Liver (tissue), 9 donors: ENCODE data around the gene PANX1. TPM values are rescaled to one million over a fixed set of nuclear protein-coding genes. Genes with fewer than 3 reads are reported as not detected.

Experiments
- DNase-seq: peaks from one replicate; pipeline ENCODE4 v3.0.0-alpha.2; 2017; ENCODE audit warnings: low spot score
- H3K27ac ChIP-seq, 2 donors: one replicate each; pipeline ENCODE4 v1.7.0; 2013; ENCODE audit warnings: inconsistent platforms in 2 of 2, low read length in 2 of 2, control low read depth in 1 of 2, low read depth in 1 of 2, mild to moderate bottlenecking in 1 of 2
- H3K27me3 ChIP-seq, 4 donors: one replicate each; pipeline versions ENCODE4 v1.6.1 to v1.7.0; 2013; ENCODE audit warnings: low read length in 3 of 4, inconsistent platforms in 1 of 4, mild to moderate bottlenecking in 1 of 4, moderate library complexity in 1 of 4; ENCODE audit not compliant: control insufficient read depth in 4 of 4, insufficient read depth in 4 of 4
- H3K36me3 ChIP-seq, 4 donors: one replicate each; pipeline versions ENCODE4 v1.6.1 to v1.7.0; 2013; ENCODE audit warnings: low read length in 3 of 4, mild to moderate bottlenecking in 3 of 4, low read depth in 1 of 4, moderate library complexity in 1 of 4; ENCODE audit not compliant: control insufficient read depth in 4 of 4, insufficient read depth in 3 of 4
- H3K4me1 ChIP-seq, 4 donors: one replicate each; pipeline versions ENCODE4 v1.6.1 to v1.7.0; 2013; ENCODE audit warnings: low read length in 3 of 4, mild to moderate bottlenecking in 3 of 4, moderate library complexity in 1 of 4; ENCODE audit not compliant: control insufficient read depth in 4 of 4, insufficient read depth in 4 of 4
- H3K4me3 ChIP-seq, 3 donors: one replicate each; pipeline versions ENCODE4 v1.6.1 to v1.7.0; 2013; ENCODE audit warnings: low read length in 3 of 3, control low read depth in 1 of 3, low read depth in 1 of 3, mild to moderate bottlenecking in 1 of 3
- H3K9ac ChIP-seq, 2 donors: one replicate each; pipeline ENCODE4 v1.7.0; 2013; ENCODE audit warnings: low read length in 2 of 2, mild to moderate bottlenecking in 2 of 2, moderate library complexity in 2 of 2, control low read depth in 1 of 2, low read depth in 1 of 2
- H3K9me3 ChIP-seq, 4 donors: one replicate each; pipeline versions ENCODE4 v1.6.1 to v1.7.0; 2013; ENCODE audit warnings: low read length in 3 of 4; ENCODE audit not compliant: control insufficient read depth in 4 of 4
- EGR1 ChIP-seq, 2 donors: IDR thresholded peaks; 2 replicates each; pipeline ENCODE4 v1.6.1; 2016 to 2018; ENCODE audit warnings: antibody characterized with exemption in 2 of 2, low read depth in 2 of 2
- JUND ChIP-seq, 2 donors: IDR thresholded peaks; 2 replicates each; pipeline ENCODE4 v1.6.1; 2016; ENCODE audit warnings: antibody characterized with exemption in 2 of 2
- WGBS: extraction: QIAGEN DNeasy Blood & Tissue Kit; methylation state at CpG from one replicate; pipeline ENCODE4 v1.1.7; 2013; 5-methylcytosine and 5-hydroxymethylcytosine counted together
- polyA plus RNA-seq, 2 donors: library from polyadenylated mRNA; stranded (reverse) in 1 of 2; unstranded in 1 of 2; fragments of 200-250 nt in 1 of 2; fragments of >200 nt in 1 of 2; fragmentation: Nextera tagmentation in 1 of 2; extraction: Ambion mirVana in 1 of 2; gene quantifications; one replicate each; pipeline versions ENCODE4 v1.2.1 to v1.2.3, GENCODE V29; 2013 to 2015
- total RNA-seq, 2 donors: library from RNA; depleted of rRNA; stranded (reverse); fragments of >200 nt; gene quantifications; one replicate each; pipeline ENCODE4 v1.2.3, GENCODE V29; 2014
- TF ChIP-seq, protein P1 (sequence below): IDR thresholded peaks from 2 replicates; pipeline ENCODE4 v1.6.1; 2016; ENCODE audit warnings: antibody characterized with exemption
- TF ChIP-seq, protein P2 (sequence below): fragments of 150-350 bp; IDR thresholded peaks from 2 replicates; pipeline ENCODE4 v1.5.1; 2017; ENCODE audit warnings: improper control_type of control experiment, low read depth, low read length; ENCODE audit not compliant: missing input control
- donor health status: healthy.
- donor health status: healthy.
- donor health status: healthy.
- donor health status: healthy.
- donor health status: healthy.

The PANX1 gene
- total and polyA plus RNA-seq, 4 donors: 6.4 to 14.1 (median 8.4) TPM

DNA sequence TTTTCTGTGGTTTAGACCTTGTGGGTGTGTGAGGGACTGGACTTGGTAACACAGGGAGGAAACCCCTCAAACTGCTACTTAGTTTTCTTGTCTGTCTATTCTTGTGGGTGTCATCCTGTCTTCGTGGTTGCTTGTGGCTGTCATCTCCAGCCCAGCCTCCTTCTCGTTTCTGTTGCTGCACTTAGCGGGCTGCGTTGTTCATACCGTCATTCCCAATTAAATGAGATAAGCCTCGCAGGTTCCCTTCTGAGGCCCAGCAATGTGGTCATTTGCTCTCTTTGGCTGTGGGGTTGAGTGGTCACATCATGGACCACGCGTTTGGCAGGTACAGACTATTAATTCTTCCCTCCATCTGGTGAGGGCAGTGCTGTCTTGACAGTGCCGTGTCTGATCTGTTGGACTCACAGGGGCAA is 18.8 kb downstream of the PANX1 start:
- H3K27ac ChIP-seq: no peak overlapping the region
- TF ChIP-seq, protein P1, sequence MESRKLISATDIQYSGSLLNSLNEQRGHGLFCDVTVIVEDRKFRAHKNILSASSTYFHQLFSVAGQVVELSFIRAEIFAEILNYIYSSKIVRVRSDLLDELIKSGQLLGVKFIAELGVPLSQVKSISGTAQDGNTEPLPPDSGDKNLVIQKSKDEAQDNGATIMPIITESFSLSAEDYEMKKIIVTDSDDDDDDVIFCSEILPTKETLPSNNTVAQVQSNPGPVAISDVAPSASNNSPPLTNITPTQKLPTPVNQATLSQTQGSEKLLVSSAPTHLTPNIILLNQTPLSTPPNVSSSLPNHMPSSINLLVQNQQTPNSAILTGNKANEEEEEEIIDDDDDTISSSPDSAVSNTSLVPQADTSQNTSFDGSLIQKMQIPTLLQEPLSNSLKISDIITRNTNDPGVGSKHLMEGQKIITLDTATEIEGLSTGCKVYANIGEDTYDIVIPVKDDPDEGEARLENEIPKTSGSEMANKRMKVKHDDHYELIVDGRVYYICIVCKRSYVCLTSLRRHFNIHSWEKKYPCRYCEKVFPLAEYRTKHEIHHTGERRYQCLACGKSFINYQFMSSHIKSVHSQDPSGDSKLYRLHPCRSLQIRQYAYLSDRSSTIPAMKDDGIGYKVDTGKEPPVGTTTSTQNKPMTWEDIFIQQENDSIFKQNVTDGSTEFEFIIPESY: no peak
- TF ChIP-seq JUND (IDR thresholded peaks at IDR 0.05): no peak
- peaks cover 1 to 46% (median 26%) of the 10 kb centered on the region in 4 donors for H3K4me1 ChIP-seq
- H3K27me3 ChIP-seq: no peaks in the 10 kb centered on the region
- no peaks in the 10 kb centered on the region for H3K9me3 ChIP-seq
- no peak overlapping the region for H3K4me3 ChIP-seq
- H3K36me3 ChIP-seq: no peaks in the 10 kb centered on the region
- WGBS: 87% methylated on average over 9 of the region's 9 CpGs
- H3K9ac ChIP-seq: no peak overlapping the region
- DNase-seq: no peak

DNA sequence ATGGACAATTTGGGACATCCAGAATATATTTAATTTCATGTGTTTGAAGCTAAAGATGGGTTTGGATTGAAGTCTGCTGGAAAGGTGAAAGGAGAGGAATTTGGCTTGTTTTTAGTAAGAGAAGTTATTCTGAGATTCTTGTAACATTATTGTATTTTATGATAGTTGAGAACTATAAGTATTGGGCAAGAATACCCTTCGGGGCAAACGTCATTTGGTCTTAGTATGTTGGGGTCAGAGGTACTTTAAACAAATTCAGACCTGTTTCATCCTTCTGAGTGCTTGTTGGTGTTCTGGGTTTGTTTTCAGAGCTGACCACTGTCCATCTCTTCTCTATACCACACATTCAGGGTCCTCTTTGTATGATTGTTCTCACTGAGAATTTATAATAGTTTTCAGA is 19.5 kb downstream of the PANX1 start:
- Histone ChIP-seq H3K27me3 (no peaks in the 10 kb centered on the region), H3K9ac (no peak overlapping the region), H3K4me3 (no peak overlapping the region), H3K27ac (no peak overlapping the region), H3K4me1 (peaks cover 4 to 53% (median 28%) of the 10 kb centered on the region in 4 donors), H3K9me3 (no peaks in the 10 kb centered on the region), H3K36me3 (no peaks in the 10 kb centered on the region)
- TF ChIP-seq, protein P2, sequence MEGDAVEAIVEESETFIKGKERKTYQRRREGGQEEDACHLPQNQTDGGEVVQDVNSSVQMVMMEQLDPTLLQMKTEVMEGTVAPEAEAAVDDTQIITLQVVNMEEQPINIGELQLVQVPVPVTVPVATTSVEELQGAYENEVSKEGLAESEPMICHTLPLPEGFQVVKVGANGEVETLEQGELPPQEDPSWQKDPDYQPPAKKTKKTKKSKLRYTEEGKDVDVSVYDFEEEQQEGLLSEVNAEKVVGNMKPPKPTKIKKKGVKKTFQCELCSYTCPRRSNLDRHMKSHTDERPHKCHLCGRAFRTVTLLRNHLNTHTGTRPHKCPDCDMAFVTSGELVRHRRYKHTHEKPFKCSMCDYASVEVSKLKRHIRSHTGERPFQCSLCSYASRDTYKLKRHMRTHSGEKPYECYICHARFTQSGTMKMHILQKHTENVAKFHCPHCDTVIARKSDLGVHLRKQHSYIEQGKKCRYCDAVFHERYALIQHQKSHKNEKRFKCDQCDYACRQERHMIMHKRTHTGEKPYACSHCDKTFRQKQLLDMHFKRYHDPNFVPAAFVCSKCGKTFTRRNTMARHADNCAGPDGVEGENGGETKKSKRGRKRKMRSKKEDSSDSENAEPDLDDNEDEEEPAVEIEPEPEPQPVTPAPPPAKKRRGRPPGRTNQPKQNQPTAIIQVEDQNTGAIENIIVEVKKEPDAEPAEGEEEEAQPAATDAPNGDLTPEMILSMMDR: no peak
- DNase-seq: no peak
- WGBS: 39% methylated on average over 2 of the region's 2 CpGs

DNA sequence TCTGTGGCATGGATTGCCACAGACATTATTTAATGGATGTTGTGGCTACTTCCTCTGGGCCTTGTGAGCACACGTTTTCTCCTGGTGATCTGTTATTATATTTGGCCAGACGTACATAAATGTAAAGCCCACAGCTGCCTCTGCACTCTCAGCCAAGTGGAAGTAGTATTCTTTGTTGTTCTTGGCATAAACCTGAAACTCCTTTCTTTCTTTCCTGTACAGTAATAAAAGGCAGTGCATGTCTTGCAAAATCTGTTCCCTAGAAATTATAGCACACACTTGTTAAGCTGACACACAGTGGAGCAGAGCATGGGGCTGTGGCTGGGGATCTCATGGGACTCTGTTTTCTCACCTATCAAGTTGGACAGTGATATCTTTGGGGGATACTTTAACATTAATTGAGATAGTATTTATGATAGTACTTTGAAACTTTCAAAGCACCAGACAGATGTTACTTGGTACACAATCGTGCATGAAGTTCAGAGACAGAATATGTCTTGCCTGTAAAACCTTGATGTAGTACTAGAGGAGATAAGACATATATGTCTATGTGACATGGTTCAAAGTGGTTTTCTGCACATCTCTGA is 20.9 kb downstream of the PANX1 start:
- TF ChIP-seq EGR1 (IDR thresholded peaks at IDR 0.05; ENCODE audit: low read depth in 2 of 2): no peak
- TF ChIP-seq, protein P1: no peak
- TF ChIP-seq, protein P2: no peak
- no peak for DNase-seq
- Histone ChIP-seq H3K27me3 (no peaks in the 10 kb centered on the region), H3K9me3 (no peaks in the 10 kb centered on the region), H3K36me3 (no peaks in the 10 kb centered on the region), H3K9ac (no peak overlapping the region), H3K4me1 (peaks cover 4 to 61% (median 36%) of the 10 kb centered on the region in 4 donors), H3K27ac (no peak overlapping the region), H3K4me3 (no peak overlapping the region)
- WGBS: 67% methylated on average over 3 of the region's 3 CpGs
